Adrenal gland (tissue), 12 donors: ENCODE data around the gene NPR2. TPM values are rescaled to one million over a fixed set of nuclear protein-coding genes. Genes with fewer than 3 reads are reported as not detected.
A peak's percentile ranks its signal among the peaks of the same experiment; 100 is the strongest.

ENCODE experiments used
- DNase-seq, 7 donors: peaks; one replicate each; pipeline ENCODE4 v3.0.0-alpha.2; 2019 to 2020
- H3K27ac ChIP-seq, 5 donors: fragments of 200-600 bp; sonication (generic) in 4 of 5; 1 replicate in 3 of 5; 2 replicates in 2 of 5; pipeline versions ENCODE4 v1.5.1 to v1.8.0; 2016 to 2020; ENCODE audit warnings: mild to moderate bottlenecking in 1 of 5
- H3K27me3 ChIP-seq: fragments of 200-600 bp; 2 replicates; pipeline ENCODE4 v1.8.0; 2021
- H3K36me3 ChIP-seq, 2 donors: fragments of 200-600 bp; replicated peaks in 1 of 2; 1 replicate in 1 of 2; 2 replicates in 1 of 2; pipeline versions ENCODE4 v1.5.1 to v1.8.0; 2018 to 2022
- H3K4me1 ChIP-seq, 2 donors: fragments of 200-600 bp; replicated peaks in 1 of 2; 1 replicate in 1 of 2; 2 replicates in 1 of 2; pipeline versions ENCODE4 v1.5.1 to v1.8.0; 2018 to 2021
- H3K4me3 ChIP-seq, 4 donors: fragments of 200-600 bp; sonication (generic) in 3 of 4; one replicate each; pipeline ENCODE4 v1.5.1; 2016 to 2018
- H3K9me3 ChIP-seq, 3 donors: fragments of 200-600 bp; sonication (generic) in 1 of 3; replicated peaks in 1 of 3; 1 replicate in 2 of 3; 2 replicates in 1 of 3; pipeline versions ENCODE4 v1.5.1 to v1.8.0; 2016 to 2021
- CTCF ChIP-seq, 6 experiments: fragments of 450-650 bp in 4 of 6; fragments of 200-600 bp in 2 of 6; sonication (generic) in 1 of 6; IDR thresholded peaks; 1 replicate in 5 of 6; 2 replicates in 1 of 6; pipeline versions ENCODE4 v1.5.1 to v1.8.0; 2016 to 2021; ENCODE audit warnings: antibody characterized with exemption in 6 of 6, mild to moderate bottlenecking in 2 of 6, moderate library complexity in 1 of 6
- POLR2A ChIP-seq, 2 donors: fragments of 450-650 bp; IDR thresholded peaks; one replicate each; pipeline ENCODE4 v1.6.1; 2017; ENCODE audit warnings: antibody characterized with exemption in 2 of 2, mild to moderate bottlenecking in 2 of 2, moderate library complexity in 1 of 2
- WGBS, 4 donors: extraction: QIAGEN DNeasy Blood & Tissue Kit in 2 of 4; methylation state at CpG; one replicate each; pipeline versions ENCODE4 v1.1.5 to v1.1.7; 2013 to 2017; 5-methylcytosine and 5-hydroxymethylcytosine counted together
- intact Hi-C, 2 donors: fragments of 100-400 bp; cut with DNase I; formaldehyde crosslinking; loops; one replicate each; pipeline versions ENCODE4 v1.14.1 to v1.15.0; 2022 to 2023
- polyA plus RNA-seq, 3 donors: library from polyadenylated mRNA; stranded (reverse); fragments of 200-250 nt in 2 of 3; fragments of 350-450 nt in 1 of 3; fragmentation: Illumina TruSeq in 1 of 3; extraction: RNeasy Lipid Tissue Mini Kit (QIAGEN cat#74804) in 1 of 3; gene quantifications; one replicate each; pipeline ENCODE4 v1.2.3, GENCODE V29; 2013 to 2014
- total RNA-seq, 9 donors: library from RNA; depleted of rRNA in 4 of 9; stranded (reverse); fragments of >200 nt in 4 of 9; fragments of 120-200 nt in 1 of 9; fragmentation: NEBNext Ultra II Directional in 1 of 9; extraction: Animal tissue kit (Norgen Biotek cat#: 25700) in 1 of 9; gene quantifications; one replicate each; pipeline versions ENCODE4 v1.1.0 to v1.2.4, GENCODE V29; 2013 to 2023
- donor health status: healthy with polysubstance abuse.
- donor health status: Bipolar disorder and iron deficiency.
- donor health status: DM: yes; HTN: yes; CAD: no.
- donor health status: DM: no; HTN: no; CAD: no.
- donor health status: DM: no; HTN: no; CAD: no.
- donor health status: DM: yes; HTN: yes; CAD: no.

Gene NPR2
- total and polyA plus RNA-seq, 12 donors: 5.6 to 69.9 (median 24.1) TPM

GRCh38 chr9:35828716-35829083 is 37.3 kb downstream of the NPR2 start, which contains the start of gene FAM221B:
Gene FAM221B (minus strand): TSS chr9:35828732. CDS start chr9:35826161, 2,571 bp downstream.
- peak within 1 kb of the TSS; percentile 48 to 99 (median 93) for H3K27ac ChIP-seq
- intact Hi-C loops: loop anchor here (5.0 kb wide), 2 partner anchors 36 to 49 kb away; partner anchors contain the start of gene NPR2 (in 1 of the 2)
- H3K36me3 ChIP-seq: no peaks in the 10 kb centered on the region
- TF ChIP-seq POLR2A (IDR thresholded peaks at IDR 0.05) (no peak), CTCF (IDR thresholded peaks at IDR 0.05) (no peak)
- peak within 1 kb of the TSS; percentile 39 to 98 (median 50) for H3K4me3 ChIP-seq
- peak in 2 of 7 donors; percentile 46 to 76 for DNase-seq
- 0 to 3% (median 2%) methylated on average over 17 to 21 of the region's 21 CpGs for WGBS, 4 donors
- peaks cover 25 to 33% of the 10 kb centered on the region in 2 donors for H3K4me1 ChIP-seq
- no peaks in the 10 kb centered on the region for H3K9me3 ChIP-seq
- no peaks in the 10 kb centered on the region for H3K27me3 ChIP-seq

GRCh38 chr9:35829084-35829763 is 37.8 kb downstream of the NPR2 start, which contains the start of gene TMEM8B:
Gene TMEM8B (plus strand): TSS chr9:35829228. CDS start chr9:35829448, 220 bp downstream.
- DNase-seq: peak; percentile 94 to 99 (median 98)
- H3K9me3 ChIP-seq: no peaks in the 10 kb centered on the region
- 0 to 1% (median 1%) methylated on average over 29 to 53 of the region's 53 CpGs; no CpG with 5 or more reads in 1 of the 4 donors for WGBS, 4 donors
- peak within 1 kb of the TSS; percentile 48 to 99 (median 93) for H3K27ac ChIP-seq
- intact Hi-C loops: loop anchor here (5.0 kb wide), 2 partner anchors 37 to 48 kb away; partner anchors contain the start of gene NPR2 (in 1 of the 2)
- no peaks in the 10 kb centered on the region for H3K36me3 ChIP-seq
- TF ChIP-seq CTCF (IDR thresholded peaks at IDR 0.05) (no peak), POLR2A (IDR thresholded peaks at IDR 0.05) (peak in 1 of 2 donors; percentile 52)
- peak within 1 kb of the TSS; percentile 39 to 98 (median 50) for H3K4me3 ChIP-seq
- no peaks in the 10 kb centered on the region for H3K27me3 ChIP-seq
- H3K4me1 ChIP-seq: peaks cover 30 to 33% of the 10 kb centered on the region in 2 donors

GRCh38 chr9:35829764-35830096 is 38.3 kb downstream of the NPR2 start:
- Histone ChIP-seq H3K4me3 (peak overlapping the region; percentile 15 to 98 (median 48)), H3K27me3 (no peaks in the 10 kb centered on the region), H3K36me3 (no peaks in the 10 kb centered on the region), H3K27ac (peak overlapping the region; percentile 48 to 99 (median 93)), H3K4me1 (peaks cover 33 to 34% of the 10 kb centered on the region in 2 donors), H3K9me3 (no peaks in the 10 kb centered on the region)
- DNase-seq: peak in 1 of 7 donors; percentile 28
- 26 to 33% (median 28%) methylated on average over 2 of the region's 2 CpGs for WGBS, 4 donors
- TF ChIP-seq CTCF (IDR thresholded peaks at IDR 0.05) (no peak), POLR2A (IDR thresholded peaks at IDR 0.05) (no peak)
- intact Hi-C loops: loop anchor here (5.0 kb wide), 2 partner anchors 37 to 48 kb away; partner anchors contain the start of gene NPR2 (in 1 of the 2)

GRCh38 chr9:35831040-35831439 is 39.6 kb downstream of the NPR2 start:
- H3K27ac ChIP-seq: no peak overlapping the region

More at GRCh38 chr9:35831040-35831439, 39.6 kb downstream of the NPR2 start:
- no peaks in the 10 kb centered on the region for H3K36me3 ChIP-seq
- TF ChIP-seq CTCF (IDR thresholded peaks at IDR 0.05): no peak
- no peak for TF ChIP-seq POLR2A (IDR thresholded peaks at IDR 0.05)
- peaks cover 34 to 36% of the 10 kb centered on the region in 2 donors for H3K4me1 ChIP-seq
- intact Hi-C loops: no loop called here
- H3K4me3 ChIP-seq: no peak overlapping the region
- 83 to 87% (median 83%) methylated on average over 4 of the region's 4 CpGs for WGBS, 4 donors
- H3K9me3 ChIP-seq: no peaks in the 10 kb centered on the region
- no peak for DNase-seq
- H3K27me3 ChIP-seq: no peaks in the 10 kb centered on the region
